Inflammatory macrophage (primary cell): ENCODE measurements around the gene OPCML.
"Not testable (repeated sequence)": the region's sequence is repeated elsewhere in the genome, so short reads cannot be mapped to it uniquely, and the experiment has no call there.

Experiments used
- DNase-seq, 2 donors: peaks; one replicate each; pipeline ENCODE4 v3.0.0-alpha.2; 2020 to 2022

The OPCML gene

GRCh38 chr11:132373405-132374143 lies 1158.7 kb downstream of the OPCML start:
- no peak for DNase-seq

GRCh38 chr11:132370114-132370513 lies 1162.2 kb downstream of the OPCML start:
- DNase-seq, result not testable (repeated sequence)

GRCh38 chr11:132367293-132367692 lies 1165.0 kb downstream of the OPCML start:
- no peak for DNase-seq

- DNase-seq, result no peak
Observed at GRCh38 chr11:132365650-132366049, 1166.7 kb downstream of the OPCML start.
